GM19452 (cell line): ENCODE data around the gene GSTK1.
"Not testable (repeated sequence)": the region's sequence is repeated elsewhere in the genome, so short reads cannot be mapped to it uniquely, and the experiment has no call there.

Experiments used
- ATAC-seq: cut with Tn5 transposase; IDR thresholded peaks from one replicate; pipeline ENCODE4 v1.9.1; 2021; ENCODE audit not compliant: unreplicated experiment

The GSTK1 gene

DNA sequence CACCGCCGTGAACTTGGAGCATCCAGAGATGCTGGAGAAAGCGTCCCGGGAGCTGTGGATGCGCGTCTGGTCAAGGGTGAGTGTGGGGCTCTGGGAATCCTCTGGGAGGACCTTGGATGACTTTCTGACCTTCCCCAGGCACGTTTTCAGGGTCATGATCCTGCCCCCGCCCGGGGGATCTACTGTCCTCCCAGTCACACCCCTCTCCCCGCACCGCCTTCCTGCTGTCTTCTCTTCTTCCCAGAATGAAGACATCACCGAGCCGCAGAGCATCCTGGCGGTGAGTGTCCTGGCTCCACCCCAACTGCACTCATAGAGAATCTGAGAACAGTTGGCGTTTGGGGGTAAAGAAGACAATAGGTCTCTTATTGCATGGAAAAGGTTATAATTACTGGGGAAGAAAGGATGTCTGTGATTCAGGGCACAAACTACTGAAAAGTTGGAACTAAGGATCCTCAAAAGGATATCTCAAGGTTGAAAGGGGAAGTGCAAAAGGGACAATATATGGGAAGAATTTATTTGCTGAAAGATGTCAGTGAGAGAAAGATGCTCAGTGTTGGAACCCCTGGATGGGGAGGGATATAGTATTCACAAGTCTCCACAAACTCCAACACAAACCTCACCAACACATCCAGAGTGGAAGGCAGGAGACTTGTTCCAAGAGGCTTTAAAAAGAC is 1.9 kb downstream of the GSTK1 start:
- ATAC-seq, result no peak

DNA sequence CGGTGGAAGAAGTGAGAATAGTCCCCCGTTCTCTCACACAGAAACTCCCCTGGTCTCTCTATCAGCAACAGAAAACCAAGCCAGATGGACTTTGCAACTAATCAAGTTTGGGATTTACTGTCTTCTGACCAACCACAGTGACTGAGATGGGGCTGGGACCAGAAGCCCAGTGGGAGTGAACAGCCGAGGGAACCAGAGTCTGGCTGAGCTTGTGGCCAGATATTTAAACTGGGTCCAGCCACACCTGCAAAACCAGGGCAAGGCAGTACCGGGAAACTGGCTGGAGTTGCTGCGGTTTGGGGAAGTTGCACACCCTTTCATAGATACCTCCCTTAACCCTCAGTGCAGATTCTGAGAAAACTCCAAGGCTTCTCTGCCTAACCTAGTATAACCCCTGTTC is 6.0 kb downstream of the GSTK1 start:
- no peak for ATAC-seq

DNA sequence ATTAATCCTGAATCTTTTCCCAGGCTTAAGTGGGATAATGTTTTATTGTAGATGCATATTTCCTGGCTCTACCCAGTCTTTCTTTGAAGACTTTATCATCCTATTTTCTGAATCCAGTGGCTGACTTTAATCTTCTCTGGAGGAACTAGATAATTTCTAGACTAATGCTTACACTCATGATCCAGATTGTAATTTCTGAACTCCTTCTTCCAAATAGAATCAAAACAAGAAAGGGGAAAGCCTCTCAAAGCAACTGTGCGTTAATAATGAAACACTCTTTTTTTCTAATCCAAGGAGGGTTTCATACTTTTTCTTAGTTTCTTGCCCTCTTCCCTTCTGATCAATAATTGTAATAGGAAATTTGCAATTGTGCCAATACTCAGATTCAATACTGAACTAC is 8.0 kb downstream of the GSTK1 start:
- no peak for ATAC-seq

DNA sequence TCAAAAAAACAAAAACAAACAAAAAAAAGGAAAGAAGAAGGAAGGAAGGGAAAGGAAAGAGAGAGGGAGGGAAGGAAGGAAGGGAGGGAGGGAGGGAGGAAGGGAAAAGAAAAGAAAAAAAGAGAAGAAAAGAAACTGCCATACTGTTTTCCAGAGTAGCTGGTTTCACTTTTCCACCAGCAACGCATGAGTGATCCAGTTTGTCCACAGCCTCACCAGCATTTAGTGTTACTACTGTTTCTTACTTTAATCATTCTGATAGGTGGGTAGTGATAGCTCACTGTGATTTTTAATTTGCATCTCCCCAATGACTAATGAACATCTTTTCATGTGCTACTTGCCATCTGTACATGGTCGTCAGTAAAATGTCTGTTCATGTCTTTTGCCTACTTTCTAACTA is 9.6 kb downstream of the GSTK1 start:
- ATAC-seq, result no peak

DNA sequence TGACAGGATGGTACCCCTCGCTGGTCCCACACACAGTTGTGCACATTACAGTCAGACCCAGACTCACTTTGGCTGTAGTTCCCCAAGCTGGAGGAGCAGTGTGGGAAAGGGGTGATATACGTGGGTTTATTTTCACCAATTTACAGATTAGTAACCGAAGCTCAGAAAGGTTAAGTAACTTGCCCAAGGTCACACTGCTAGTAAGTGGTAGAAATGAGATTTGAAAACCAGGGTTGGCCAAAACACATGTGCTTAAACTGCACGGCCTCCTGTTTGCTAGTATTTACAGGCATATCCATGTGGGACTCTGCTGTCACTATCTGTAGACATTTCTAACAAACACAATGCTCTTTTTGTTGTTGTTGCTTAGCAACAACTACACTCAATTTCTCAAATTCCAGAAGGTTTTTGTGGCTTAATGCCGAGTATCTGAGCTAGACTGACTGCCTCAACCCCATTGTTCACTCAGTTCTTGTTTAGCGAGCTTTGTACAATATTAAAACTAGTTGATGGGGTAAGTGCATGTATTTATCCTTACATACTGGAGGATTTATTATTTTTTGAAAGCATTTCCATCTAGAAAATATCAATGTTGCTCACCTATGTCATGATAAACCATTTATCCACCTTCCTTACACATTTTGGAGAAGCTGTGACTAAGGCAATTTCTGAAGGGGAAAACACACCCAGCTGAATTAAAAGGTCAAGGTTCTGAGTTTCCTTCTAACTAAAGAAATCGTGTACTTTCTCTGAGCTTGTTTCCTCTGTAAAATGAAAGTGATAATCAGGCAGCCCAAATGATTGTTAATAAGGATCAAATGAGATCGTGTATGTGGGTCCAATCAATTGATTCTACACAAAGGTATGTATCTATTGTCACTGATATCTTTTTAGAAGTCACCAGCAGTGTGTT is 16.2 kb downstream of the GSTK1 start:
- ATAC-seq, result no peak

DNA sequence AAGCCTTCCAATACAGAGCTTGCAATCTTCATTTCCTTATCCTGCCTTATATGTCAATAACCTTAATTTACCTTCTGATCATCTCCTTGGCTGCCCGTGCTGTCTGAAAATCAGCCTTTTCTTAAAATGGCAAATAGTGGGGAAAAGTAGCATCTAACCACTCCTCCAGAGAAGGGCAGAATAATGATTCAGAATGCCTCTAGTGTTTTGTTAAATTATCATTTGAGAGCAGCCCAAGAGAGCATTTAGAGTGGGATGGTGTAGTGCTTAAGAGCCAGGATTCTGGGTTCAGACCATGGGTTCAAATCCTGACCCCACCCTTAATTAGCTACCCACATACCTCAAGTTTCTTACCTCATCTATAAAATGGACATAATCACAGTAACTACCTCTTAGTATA is 16.9 kb downstream of the GSTK1 start:
- ATAC-seq, result no peak

DNA sequence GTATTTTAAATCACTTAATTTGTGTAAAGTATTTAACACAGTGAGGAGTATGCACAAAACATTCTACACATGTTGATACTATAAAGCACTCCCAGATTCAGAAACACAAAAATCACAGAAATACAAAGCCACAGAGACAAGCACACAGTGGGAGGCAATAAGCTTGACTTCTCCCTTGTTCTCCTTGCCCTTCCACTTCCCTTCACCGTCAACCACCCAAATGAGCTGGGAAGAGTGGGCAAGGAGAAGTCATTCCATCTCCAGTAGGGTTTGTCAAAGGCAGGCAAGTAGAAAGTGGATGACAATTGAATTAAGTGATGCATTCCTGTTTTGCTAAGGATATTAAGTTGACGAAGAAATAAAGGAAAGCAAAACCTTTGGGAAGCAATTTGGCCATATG is 17.3 kb downstream of the GSTK1 start:
- ATAC-seq, result no peak

DNA sequence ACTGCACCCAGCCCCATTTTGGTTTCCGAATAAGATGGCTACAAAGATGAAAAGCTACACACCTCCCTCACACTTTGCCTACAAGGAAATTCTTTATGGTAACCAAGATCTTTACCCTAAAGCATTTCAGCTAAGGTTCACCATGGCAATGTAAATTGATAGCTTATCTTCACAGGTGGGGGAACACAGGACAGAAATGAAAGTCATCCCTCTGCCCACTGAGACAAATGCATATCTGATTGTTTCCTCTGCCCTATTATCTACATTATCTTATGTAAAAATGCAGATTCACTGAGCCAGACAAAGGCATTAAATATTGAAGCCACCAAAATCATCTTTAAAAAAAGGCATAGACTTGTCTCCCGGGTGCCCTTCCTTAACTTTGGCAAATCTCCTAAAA is 18.3 kb downstream of the GSTK1 start:
- no peak for ATAC-seq

DNA sequence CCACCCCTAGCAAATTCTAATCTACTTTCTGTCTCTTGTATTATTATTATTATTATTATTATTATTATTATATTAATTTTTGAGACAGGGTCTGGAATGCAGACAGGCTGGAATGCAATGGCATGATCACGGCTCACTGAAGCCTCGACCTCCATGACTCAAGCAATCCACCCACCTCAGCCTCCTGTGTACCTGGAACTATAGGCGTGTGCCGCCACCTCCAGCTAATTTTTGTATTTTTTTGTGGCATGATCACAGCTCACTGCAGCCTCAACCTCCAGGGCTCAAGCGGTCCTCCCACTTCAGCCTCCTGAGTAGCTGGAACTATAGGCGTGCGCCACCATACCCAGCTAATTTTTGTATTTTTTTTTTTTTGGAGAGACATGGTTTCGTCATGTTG is 18.9 kb downstream of the GSTK1 start:
- ATAC-seq, result no peak

DNA sequence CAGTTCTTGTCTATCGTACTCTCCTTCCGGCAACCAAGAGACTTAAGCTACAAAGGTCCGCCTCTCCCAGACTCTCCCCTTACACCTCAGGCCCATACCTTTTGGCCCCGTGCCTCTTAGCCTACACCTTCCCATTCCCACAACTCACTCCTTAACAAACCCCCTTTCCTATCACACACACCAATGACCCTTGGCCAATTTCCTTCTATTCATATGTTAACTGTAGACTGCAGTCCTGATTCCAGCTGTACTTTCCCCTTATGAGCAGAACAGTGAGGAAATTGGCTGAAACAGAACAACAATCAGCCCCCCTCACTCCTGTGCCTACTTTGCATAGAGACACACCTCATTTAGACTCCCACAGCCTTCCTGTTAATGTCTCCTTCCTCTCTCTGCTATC is 20.1 kb downstream of the GSTK1 start:
- no peak for ATAC-seq

DNA sequence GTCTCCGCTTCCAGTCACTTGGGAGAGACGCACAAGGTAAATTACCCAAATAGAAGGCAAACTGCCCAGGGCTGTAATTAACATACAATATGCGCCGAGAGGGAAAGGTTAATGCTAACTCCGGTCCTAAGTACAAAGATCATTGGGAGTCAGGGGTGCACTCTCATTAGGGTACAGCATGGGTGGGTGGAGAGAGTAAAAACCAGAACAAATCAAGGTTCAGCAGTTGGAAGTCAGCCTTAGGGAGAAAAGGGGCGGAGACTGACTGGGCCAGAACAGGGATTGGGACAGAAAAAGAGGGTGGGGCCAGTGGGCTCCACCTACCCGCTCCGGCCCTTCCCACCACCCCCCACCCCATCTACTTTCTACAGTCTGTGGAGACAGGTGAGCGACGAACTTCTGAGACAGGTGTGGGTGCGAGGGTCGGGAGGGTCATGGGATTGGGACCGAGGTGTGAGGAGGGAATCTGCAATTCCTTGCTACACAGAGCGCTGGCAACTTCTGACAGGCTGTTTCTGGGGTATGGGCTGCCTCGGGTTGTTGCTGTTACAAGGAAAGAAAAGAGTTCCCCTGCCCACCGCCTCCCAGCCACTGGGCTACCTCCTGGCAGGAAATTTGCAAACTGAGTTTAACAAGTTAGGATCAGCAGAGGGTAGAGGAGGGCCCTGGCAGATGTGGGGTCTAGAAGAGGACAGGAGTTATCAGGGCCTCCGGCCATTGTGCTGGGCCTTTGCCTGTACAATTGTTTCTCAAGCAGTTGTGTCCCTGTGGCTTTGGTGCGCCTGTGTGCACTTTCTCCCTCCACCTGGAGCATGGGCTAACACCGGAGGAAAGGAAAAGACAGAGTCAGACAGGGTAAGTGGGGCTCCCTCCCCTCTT is 21.6 kb downstream of the GSTK1 start, which contains the start of gene TMEM139:
Gene TMEM139, plus strand, starts transcription at position 368 of the 879 bp plus-strand sequence. CDS start 1,000 bp downstream, outside the sequence.
- ATAC-seq, result no peak

DNA sequence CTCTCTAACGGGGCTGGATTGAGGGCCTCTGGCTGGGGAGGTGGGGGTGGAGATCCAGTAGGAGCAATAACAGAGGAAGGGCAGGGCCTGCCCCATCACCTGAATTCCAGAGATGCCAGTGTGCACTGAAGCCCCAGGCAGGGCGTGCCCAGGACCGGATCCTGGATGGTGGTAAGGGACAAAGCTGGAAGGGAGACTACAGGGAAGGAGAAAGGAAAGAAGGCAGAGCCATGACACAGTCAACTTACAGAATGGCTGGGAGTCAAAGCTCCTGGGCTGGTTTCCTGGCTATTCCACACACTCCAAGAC is 22.2 kb downstream of the GSTK1 start:
- no peak for ATAC-seq

DNA sequence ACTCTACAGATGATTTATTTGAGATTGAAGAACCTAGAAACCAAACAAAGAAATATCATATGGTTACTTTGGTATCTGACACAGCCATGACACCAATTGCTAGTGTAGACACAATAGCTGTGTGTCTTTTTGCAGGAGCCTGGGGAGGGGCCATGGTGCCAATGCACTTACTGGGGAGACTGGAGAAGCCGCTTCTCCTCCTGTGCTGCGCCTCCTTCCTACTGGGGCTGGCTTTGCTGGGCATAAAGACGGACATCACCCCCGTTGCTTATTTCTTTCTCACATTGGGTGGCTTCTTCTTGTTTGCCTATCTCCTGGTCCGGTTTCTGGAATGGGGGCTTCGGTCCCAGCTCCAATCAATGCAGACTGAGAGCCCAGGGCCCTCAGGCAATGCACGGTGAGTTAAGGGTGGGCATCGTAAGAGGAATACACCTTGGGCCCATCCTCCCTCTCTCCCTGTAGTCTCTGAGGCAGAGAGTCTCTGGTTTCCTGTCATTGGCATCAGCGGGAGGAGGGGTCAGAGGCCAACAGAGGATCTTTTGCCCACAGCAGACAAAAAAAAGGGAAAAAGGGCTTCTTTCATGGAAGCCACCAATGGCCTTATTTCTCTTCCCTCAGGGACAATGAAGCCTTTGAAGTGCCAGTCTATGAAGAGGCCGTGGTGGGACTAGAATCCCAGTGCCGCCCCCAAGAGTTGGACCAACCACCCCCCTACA is 22.7 kb downstream of the GSTK1 start:
- ATAC-seq, result no peak

DNA sequence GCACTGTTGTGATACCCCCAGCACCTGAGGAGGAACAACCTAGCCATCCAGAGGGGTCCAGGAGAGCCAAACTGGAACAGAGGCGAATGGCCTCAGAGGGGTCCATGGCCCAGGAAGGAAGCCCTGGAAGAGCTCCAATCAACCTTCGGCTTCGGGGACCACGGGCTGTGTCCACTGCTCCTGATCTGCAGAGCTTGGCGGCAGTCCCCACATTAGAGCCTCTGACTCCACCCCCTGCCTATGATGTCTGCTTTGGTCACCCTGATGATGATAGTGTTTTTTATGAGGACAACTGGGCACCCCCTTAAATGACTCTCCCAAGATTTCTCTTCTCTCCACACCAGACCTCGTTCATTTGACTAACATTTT is 23.3 kb downstream of the GSTK1 start:
- no peak for ATAC-seq

DNA sequence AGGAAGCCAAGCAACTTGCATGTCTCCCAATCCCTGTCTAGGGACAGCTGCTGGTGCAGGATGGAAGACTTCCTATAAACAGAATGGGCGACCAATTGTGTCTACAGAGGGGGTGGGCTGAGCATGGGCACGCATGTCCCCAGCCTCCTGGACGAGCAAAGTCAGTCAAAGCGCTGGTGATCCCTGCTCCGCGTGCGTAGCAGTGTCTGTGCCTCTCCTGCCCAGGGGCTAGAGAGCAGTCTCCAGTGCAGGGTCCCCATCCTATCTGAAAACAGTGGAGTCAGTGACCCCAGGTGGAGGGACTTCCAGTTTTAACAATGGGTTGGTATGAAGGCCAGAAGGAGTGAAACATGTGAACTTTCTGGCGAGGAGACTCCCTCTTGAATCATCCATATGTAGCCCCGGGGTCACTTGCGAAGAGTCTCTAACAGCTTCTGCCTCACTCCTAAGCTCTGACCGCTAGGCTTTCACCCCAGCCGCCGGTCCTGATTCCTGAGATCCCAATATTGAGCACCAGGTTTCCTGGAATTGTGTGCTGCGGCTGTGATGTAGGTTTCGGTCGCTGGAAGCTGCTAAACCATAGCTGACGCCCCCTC is 24.2 kb downstream of the GSTK1 start:
- no peak for ATAC-seq

DNA sequence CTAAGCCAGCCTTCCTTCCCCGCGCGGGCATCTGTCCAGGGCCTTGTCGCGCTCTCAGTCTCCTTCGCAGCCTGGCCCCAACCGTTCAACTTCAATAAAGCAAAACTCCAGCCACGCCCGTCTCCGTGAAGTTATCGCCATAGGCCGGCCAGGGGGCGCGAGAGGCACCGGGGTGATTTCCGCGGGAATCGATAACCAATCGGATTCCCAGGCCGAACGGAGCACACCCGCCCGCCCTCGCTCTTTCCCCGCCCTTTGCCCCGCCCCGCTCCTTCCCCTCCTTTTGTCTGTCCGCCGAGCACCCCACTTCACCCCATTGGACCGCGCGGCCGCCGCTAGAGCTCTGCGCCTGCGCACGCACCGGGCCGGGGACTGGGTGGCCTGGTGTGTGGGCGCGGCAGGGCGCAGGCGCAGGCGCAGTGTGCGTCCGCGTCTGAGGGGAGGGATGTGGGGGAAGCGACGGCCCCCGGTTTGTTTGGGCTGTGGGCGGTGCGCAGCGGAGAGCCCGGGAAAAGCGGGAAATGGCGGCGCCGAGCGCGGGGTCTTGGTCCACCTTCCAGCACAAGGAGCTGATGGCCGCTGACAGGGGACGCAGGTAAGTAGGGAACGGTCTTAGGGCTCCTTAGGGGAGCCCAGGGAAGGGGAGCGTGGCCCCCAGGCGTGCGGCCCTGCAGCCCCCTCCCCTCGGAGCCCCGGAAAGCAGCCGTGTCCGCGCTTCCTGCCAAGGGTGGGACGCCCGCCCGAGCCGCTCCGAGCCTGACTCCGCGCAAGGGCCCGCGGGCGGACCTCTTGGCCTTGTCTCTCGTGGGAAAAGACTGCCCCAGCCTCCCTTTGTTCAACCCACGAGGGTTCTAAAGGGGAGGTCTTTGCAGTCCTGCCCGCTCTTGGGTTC is 24.9 kb downstream of the GSTK1 start, which contains the start of gene CASP2:
Gene CASP2, plus strand, starts transcription at position 417 of the 892 bp plus-strand sequence. Its CDS starts 105 bp downstream, at position 522.
- ATAC-seq, result peak; percentile 94

DNA sequence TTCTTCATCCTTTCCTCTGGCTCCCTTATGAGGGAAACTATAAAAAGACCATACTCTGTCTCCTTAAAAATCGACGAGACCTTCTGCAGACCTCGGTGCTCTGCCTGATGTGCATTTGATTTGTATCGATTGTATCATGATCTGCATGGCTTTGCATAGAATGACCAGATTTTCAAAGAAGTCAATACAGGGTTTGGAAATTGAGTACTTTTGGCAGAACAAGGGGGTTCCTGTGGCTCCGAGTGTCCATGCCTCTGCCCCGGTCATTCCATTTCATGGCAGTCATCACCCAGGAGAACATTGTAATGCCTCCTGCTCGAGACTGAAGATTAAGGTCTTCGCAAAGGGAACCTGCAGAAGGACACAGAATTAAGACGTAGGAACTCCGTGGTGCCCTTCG is 25.6 kb downstream of the GSTK1 start:
- no peak for ATAC-seq

DNA sequence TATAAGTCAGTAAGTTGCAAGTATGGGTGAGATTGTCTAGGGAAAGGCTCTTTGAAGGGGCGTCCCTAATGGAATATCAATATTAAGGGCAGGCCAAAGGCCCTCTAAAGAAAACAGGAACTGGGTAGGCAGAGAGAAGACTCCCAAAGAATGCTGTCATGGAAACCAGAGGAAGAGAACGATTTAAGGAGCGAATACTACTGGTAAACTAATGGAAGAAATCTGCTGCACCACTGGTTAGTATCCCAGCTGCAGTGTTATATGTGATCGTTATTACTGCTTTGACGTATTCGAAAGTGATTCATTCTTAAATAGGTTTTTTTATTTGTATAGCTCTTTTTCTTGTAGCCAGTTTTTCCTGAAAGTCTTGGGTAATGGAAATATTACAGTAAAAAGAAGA is 26.2 kb downstream of the GSTK1 start:
- ATAC-seq, result no peak

DNA sequence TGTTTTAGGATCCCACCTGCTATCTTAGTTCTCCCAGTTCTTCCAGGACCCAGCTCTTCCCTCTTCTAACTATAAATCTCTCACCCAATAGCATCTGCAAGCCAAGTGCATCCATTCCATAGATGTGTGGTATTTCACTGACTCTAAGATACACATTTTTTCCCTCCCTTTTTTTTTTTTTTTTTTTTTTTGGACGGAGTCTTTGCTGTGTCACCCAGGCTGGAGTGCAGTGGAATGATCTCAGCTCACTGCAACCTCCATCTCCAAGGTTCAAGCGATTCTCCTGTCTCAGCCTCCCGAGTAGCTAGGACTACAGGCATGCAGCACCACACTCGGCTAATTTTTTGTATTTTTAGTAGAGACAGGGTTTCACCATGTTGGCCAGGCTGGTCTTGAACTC is 26.6 kb downstream of the GSTK1 start:
- ATAC-seq, result not testable (repeated sequence)
